ENCODE data around the gene C17orf67.

GRCh38 chr17:56866496-56866895, 32.8 kb upstream of the C17orf67 start:
- no peak for TF ChIP-seq PBX3 (IDR thresholded peaks at IDR 0.05)
- TF ChIP-seq E2F6 (IDR thresholded peaks at IDR 0.05; ENCODE audit: borderline replicate concordance, low read depth), result no peak
- no peak for TF ChIP-seq CHD2 (IDR thresholded peaks at IDR 0.05; ENCODE audit: low read length, partially characterized antibody)
- TF ChIP-seq REST (IDR thresholded peaks at IDR 0.05), result no peak
- TF ChIP-seq CTCF (IDR thresholded peaks at IDR 0.05), result peak; percentile 19; the same call in 1 of the 3 replicates
- no peak for TF ChIP-seq SMC3 (IDR thresholded peaks at IDR 0.05)
- no peak for TF ChIP-seq POLR2AphosphoS2 (conservative IDR thresholded peaks at IDR 0.05; ENCODE audit: low read length)
- no peak for TF ChIP-seq ZFP36 (IDR thresholded peaks at IDR 0.05; ENCODE audit: borderline replicate concordance, partially characterized antibody)
- TF ChIP-seq EP300 (IDR thresholded peaks at IDR 0.05), result no peak
- no peak for TF ChIP-seq USF2 (IDR thresholded peaks at IDR 0.05)
- no peak for TF ChIP-seq CBX2 (IDR thresholded peaks at IDR 0.05; ENCODE audit: borderline replicate concordance, low read depth)
- no peak for TF ChIP-seq FOXS1 (CRISPR knock-in tag; IDR thresholded peaks at IDR 0.05)
- no peak for TF ChIP-seq POLR2A (IDR thresholded peaks at IDR 0.05; ENCODE audit: low read length)
- TF ChIP-seq HOXA7 (CRISPR knock-in tag; IDR thresholded peaks at IDR 0.05), result no peak

All from A549 (cell line).